OCI-LY7 (cell line): ENCODE data around the gene ITGA5.

ENCODE experiments used
- CTCF ChIP-seq: fragments of 200-600 bp; sonication (generic); conservative IDR thresholded peaks from 2 replicates; pipeline ENCODE4 v1.5.1; 2014; ENCODE audit warnings: mild to moderate bottlenecking, antibody characterized with exemption, low read length, moderate library complexity, mixed read lengths
- EZH2phosphoT487 ChIP-seq: fragments of 200-600 bp; sonication (generic); IDR thresholded peaks from 2 replicates; pipeline ENCODE4 v1.6.1; 2018; ENCODE audit warnings: low read depth, borderline replicate concordance, mild to moderate bottlenecking, mixed run types, antibody characterized with exemption, low read length, moderate library complexity, mixed read lengths

GRCh38 chr12:54430471-54431069 lies 11.5 kb upstream of the ITGA5 start:
- no peak for TF ChIP-seq CTCF
- no peak for TF ChIP-seq EZH2phosphoT487
